GM21526 (cell line): ENCODE data around the gene HDAC4.
"Not testable (repeated sequence)": the region's sequence is repeated elsewhere in the genome, so short reads cannot be mapped to it uniquely, and the experiment has no call there.

ENCODE experiments used
- ATAC-seq: cut with Tn5 transposase; IDR thresholded peaks from one replicate; pipeline ENCODE4 v1.9.1; 2021; ENCODE audit warnings: moderate library complexity; ENCODE audit not compliant: unreplicated experiment, low FRiP score

Gene HDAC4

DNA sequence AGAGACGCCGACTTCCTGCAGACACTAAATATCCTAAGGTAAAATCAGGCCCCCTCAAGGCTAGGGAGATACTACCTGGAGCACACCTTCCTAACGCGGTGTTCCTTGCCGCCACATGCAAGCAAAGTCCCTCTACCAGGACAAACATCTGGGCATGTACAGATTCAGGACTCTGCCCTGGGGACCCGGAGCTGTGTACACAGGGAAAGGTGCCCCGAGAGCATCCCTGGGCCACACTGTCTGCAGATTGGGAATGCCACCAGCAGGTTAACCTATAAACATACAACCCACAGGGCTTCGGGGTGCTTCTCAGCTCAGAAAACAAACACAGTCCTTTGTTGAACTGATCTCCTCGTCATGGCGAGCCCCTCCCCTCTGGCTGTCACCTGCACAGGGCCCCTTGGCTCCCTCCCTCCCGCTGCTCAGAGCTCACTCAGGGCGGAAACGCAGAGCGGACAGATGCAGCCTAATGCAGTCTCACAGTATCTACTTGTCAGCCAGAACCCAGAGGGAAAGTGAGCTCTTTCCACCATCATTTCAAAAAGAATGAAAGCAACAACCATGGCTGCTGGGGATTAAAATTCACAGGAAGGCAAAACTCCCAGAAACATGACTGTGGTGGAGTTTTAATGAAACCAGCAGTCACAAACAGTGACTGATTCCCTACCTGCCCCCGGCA lies 218.8 kb downstream of the HDAC4 start:
- no peak for ATAC-seq

DNA sequence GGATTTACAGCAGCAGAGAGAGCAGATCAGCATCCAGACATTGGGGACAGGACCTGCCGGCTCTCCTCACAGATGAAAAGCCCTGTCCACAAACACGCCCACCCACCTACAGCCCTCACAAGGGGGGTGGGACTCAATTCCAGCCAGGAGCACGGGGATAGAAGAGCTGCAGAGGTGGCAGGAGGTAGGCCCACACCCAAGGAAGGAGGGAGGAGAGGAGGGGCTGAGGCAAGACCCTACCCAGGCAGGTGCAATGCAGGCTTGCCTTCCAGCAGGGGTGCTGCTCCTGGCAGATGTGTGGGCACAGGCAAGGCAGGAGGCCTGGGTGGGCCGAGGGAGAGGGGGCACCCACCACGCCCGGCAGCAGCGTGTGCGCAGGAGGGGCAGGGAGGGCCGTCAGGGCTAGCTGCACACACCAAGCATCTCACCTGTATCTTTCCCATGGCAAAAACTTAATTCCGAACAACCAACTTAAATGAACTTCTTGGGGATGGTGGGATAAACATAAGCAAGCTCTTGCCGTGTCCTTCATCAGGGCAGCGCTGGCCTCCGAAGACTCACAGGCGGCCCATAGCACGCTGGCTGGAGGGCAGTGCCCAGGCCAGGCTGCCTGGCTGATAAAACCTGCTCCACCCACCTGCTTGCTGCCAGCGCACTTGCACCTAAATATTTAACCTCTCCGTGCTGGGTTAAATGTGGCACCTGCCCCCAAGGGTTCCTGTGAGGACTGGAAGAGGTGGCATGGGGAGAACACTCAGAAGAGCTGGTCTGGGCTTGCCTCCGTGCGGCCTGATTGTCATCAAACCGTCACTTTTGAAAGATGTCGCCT lies 219.5 kb downstream of the HDAC4 start:
- no peak for ATAC-seq

DNA sequence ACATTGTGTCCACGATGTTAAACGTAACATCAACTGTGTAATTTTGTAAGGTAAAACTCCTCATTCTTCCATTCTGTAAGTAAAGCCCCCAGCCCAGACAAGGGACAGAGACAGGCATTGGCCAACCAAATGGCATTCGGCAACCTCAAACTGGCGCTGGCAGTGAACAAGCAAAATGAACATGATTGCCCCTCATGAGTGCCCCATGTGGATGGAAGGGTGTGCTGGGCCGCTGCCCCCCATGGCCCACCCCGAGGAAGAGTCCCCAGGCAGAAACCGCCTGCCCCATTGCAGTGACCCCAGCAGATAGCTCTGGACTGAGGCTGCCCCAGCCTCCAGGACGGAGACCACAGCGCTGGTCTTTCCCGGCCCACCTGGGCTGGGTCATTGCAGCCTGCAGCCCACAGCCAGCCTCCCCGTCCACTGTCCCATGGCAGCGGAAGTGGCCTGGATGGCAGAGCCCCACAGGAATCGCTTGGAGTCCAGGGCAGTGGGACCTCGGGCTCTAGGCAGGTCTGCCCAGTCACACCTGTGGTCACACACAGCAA lies 220.2 kb downstream of the HDAC4 start:
- ATAC-seq = no peak

DNA sequence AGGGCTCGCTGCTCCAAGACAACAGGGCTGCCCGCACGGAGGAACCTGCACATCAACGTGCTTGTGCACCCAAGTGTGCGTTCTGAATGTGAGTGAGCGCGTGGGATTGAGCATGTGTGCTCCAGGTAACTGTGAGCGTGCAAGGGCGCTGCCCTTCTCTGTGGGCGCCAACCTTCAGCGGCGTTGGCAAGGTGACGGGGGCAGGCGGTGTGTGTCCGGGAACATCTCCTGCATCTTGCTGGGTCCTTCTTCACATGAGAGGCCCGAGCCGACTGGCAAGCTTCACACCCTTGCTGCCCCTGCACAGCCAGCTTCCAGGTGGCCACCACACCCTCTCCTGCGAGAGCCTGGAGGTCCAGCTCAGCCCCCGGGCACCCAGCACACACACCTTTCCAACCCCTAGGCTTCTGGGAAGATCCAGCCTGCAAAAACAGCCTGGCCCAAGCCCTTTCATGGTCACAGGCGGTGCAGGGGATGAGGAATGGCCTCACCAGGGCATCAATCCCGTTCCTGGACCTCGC lies 220.9 kb downstream of the HDAC4 start:
- ATAC-seq = no peak

DNA sequence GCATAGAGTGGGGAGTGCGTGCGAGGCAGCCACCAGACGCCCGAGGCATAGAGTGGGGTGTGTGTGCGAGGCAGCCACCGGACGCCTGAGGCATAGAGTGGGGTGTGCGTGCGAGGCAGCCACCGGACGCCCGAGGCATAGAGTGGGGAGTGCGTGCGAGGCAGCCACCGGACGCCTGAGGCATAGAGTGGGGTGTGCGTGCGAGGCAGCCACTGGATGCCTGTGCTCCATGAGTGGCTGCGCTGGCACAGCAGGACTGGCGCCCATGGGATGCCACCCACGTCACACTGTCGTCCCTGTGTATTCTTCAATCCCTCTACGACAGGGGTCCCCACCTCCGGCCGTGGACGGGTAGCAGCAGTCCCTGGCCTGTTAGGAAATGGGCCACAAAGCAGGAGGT lies 221.9 kb downstream of the HDAC4 start:
- no peak for ATAC-seq

DNA sequence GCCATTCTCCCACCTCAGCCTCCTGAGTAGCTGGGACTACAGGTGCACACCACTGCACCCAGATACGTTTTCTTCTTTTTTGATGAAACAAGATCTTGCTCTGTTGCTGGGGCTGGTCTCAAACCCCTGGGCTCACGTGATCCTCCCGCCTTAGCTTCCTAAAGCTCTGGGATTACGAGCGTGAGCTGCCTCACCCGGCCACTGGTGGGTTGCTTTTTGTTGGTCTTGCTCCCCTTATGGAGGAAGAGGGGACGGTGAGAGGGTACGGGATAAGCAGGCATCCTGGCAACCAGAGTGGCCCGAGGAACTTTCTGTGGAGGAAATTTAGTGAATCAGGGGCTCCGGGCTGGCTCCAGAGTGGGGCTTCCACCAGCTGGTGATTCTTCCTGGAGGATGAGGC lies 222.3 kb downstream of the HDAC4 start:
- ATAC-seq = no peak

DNA sequence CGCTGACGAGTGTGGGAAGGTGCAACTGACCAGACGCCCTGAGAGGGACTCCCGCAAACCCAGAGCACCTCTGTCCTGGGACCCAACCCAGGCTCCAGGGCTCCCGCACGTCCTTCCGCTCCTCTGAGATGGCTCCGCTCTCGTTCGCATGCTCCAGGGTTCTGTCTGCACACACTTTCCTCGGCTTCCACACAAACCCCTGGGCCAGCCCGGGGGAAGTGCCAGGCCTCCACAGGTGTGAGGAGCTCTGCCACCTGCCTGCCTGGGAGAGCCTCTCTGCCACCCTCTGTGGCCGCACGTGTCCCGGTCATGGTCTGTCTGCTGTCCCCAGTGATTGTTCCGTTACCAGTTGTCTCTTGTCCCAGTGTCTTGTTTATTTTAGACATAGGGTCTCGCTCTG lies 222.9 kb downstream of the HDAC4 start:
- no peak for ATAC-seq

DNA sequence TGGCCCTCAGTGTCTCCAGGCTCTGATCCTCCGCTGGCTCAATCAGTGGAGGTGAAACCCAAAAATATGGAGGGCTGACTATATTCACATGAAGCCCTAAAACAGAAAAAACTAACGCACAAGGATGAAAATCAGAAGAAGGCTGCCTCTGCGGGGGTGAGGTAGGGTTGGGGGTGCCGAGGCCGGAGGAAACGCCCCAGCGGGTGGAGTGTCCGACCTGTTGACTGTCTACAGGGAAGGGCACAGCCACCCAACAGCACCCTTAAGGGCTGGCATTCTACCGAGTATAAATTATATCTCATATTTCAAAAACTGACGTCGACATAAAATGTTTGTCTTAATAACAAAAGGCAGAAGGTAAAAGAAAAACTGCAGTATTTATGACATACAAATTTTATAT lies 223.5 kb downstream of the HDAC4 start:
- ATAC-seq = no peak

DNA sequence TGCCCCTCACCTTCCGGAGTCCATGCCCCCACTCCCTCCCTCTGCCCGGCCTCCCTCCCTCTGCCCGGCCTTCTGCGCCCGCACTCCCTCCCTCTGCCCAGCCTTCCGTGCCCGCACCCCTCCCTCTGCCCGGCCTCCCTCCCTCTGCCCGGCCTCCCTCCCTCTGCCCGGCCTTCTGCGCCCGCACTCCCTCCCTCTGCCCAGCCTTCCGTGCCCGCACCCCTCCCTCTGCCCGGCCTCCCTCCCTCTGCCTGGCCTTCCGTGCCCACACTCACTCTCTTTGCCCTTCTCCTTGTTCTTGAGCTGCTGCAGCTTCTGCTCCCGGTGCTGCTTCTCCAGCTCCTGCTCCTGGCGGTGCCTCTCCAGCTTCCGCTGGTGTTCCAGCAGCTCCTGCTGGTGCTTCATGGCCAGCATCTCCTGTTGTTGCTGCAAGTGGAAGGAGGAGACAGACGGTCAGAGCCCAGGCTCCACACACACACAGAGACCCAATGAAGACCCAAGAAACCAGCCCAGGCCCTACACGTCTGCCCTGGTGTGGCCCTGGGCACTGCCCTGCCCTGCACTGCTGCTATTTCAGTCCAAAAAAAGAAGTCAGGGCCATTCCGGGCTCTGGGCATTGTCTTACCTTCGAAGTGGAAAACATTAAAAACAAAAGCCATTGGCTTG lies 224.5 kb downstream of the HDAC4 start:
- not testable (repeated sequence) for ATAC-seq

DNA sequence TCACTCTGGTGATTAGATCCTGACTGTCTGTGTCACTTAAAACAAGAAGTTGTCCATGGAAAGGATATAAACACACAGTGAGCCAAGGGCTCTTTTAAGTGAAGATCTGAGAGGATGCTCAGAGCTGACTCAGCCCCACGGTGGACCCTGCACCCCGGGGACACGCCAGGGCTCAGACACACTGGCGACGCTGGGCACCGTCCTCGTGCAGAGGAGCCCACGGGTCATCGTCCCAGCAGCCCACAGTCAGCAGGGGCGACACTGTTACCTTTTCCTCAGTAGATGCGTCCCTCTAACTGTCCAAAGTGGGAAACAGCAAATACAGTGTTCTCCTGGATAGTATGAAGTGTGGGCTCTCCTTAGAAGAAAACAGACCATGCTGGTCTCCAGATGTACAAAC lies 225.6 kb downstream of the HDAC4 start:
- ATAC-seq = no peak

DNA sequence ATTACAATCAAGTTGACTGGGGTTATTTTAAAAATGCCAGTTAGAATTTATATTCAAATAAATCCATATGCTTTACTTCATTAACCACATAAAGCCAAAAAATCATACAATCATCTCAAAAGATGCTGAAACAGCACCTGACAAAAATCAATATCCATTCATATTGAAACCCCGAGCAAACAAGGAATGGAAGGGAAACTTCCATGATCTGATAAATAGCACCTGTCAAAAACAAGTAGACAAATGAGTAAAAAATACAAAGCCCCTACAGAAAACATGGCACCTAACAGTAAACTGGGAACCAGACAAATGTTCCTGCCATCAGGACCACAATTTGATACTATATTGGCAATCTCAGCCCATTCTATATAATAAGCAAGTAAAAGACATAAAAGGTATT lies 227.5 kb downstream of the HDAC4 start:
- no peak for ATAC-seq

DNA sequence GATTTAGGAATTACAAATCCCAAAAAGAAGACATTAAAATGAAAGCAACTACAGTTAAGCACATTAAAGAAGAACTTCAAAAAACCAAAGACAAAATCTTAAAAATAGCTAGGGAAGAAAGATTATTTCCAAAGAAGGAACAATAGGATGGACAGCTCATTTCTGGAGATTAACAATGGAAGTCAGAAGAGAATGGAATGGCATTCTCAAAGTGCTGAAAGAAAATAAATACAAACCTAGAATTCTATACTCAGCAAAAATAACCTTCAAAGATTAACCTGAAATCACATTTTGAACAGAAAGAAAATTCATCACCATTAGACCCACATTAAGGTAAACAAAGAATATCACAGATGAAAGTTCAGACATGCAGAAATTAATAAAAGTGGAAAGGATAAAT lies 229.2 kb downstream of the HDAC4 start:
- ATAC-seq = no peak

DNA sequence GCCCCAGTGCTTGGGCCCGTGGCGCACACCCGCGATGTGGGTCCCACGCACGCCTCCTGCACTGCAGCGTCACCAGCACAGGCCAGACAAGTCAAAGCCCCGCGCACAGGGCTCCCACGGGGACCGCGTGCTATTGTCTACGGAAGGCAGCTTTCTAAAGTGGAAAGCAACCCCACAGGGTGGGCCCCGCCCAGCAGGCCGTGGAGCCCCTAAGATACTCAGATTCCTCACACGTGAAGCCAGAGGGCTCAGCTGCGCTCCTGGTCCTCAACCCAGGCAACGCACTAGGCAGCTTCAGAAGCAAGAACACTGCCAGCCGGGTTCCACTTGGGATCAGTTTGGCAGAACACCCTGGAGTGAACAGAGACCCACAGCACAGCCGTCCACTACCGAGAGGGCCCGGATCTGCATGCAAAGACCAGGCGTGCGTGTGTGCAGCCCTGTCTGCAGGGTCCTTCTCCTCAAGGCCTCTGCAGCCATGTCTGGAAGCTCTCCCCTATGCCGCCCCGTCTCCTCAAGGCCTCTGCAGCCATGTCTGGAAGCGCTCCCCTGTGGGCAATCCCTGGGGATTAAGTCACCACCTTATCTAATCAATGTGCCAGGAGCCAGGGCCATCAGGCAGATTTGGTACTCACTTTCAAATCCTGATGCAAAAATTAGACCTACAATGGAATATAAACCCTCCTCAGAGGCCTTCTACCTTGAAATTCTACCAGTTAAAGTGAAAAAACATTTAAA lies 231.3 kb downstream of the HDAC4 start:
- no peak for ATAC-seq

DNA sequence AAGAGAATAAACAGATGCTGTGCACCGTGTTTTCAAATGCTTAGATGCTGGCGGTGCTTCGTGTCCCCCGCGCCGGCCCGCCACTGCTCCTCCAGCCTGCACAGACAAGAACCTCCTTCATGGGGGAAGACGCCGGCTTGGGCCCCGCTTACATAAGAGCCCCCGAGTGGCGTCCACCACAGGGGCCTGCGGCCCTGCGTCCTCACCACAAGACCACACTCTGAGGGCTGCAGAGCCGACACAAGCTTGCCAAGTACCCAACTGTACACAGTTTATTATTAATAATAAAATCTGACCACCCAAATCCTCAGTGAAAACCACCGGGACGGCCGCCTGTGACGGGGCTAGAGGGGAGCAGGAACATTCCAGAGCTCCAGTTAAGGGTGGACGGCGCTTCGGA lies 232.2 kb downstream of the HDAC4 start:
- no peak for ATAC-seq

DNA sequence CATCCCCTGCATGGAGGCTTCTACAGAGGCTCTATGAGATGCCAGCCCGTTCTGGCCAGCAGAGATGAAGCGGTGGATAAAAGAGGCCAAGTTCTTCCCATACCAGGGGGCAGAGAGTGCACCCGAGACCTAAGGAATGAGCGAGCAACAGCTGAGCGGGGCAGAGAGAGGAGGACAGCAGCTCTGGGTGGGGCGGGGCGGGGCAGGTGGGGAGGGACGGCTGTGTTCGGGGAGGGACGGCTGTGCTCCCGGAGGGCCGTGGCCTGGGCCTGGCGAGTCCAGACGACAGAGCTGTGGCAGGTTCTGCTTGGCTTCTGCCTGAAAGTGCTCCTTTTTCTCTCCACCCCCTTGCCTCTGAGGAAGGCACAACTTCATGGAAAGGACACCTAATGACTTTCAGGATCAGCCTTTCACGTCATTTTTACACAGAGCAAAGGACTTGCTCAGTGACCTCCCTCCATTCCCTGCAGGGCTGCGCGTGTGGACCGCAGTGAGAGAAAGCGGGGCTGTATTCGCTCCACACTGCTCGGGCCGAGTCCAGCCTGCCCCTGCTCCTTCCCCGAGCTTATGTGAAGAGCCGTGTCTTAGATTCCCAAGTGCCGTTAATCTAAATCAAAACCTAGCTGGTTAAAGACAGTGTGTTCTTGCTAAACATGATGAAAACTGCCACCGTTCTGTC lies 232.9 kb downstream of the HDAC4 start:
- no peak for ATAC-seq

DNA sequence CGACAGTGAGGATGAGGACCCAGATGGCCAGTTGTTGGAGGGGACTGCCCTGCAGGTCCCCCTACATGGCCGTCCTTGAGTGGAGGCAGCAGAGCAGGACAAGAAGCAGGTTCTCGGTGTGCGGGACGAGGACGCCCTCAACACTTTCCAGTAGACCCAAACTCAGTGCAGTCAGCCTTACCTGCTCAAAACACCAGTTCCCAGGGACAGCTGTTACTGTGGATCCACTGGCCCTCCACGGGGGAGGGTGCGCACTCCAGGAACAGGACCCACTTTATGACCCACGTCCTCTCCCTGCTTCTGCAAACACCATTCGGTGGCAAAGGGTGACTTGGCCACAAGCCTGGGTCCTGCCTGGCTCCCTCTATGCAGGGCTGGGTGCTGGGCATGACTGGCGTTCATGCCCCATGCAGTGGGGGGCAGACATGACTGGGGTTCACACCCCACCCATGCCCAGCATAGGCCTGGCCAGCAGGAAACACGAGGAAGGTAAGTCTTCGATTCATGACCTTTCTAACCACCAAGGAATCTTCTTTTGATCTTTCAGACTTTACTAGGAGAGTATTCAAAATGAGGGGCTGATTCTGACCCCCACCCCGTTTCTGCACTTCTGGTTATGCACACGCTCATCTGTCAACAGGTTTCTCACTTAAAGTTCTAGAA lies 233.7 kb downstream of the HDAC4 start:
- ATAC-seq = no peak

DNA sequence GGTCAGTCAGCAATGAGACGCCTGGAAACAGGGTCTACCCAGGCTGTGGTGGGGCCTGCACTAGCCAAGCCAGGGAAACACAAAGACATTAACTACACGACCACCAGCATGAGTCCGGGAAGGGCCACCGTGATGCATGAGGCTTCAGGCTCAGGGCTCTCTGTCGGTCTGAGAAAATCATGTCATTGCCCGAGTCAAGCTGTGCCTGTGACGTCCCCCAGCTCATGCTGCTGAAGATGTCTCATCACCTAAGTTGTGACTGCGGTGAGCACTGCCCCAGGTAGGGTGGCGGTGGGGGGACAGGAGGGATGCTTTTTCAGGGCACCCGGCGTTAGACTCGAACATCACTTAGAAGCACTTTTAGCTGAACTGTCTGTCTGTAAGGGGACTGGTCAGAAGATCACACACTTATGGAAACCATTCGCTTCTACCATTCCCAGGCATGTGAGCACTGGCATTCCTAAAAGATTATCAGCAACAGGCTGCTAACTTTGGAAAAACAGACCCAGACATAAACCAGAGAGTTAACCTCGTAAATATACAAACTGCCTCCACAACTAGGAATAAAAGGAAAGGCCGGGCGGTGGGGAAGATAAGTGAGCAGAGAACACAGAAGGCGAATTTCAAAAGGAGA lies 234.5 kb downstream of the HDAC4 start:
- no peak for ATAC-seq

DNA sequence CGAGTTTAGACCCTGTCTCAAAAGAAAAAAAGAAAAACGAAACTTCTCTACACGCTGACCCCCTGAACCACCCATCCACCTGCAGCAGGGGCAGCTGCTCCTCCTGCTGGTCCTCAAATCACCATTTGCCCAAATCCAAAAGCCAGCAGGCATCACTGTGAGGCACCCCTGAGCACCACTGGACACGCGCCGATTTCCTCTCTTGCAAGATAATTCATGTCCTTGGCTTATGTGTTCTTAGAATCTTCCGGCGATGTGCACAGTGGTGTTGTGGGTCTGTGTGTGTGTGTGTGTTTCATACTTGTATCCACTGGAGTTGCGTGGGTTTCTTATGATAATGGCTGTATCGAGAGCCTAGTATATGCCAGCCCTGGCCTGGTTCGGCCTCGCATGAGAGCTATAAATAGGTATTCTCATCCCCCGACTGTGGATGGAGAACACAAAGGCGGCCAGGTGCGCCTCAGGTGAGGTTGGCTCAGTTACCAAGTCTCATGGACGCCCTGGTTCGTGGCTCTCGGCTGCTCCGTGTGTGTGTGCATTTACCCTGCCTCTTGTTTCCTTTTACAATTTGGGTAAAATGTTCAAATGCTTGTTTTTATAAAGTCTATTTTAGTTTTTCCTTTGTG lies 235.5 kb downstream of the HDAC4 start:
- ATAC-seq = no peak
